HFFc6 (cell line): Measurements from ENCODE around the gene C12orf57. TPM values are rescaled to one million over a fixed set of nuclear protein-coding genes. Genes with fewer than 3 reads are reported as not detected.

ENCODE experiments used
- DNase-seq: peaks from one replicate; pipeline ENCODE4 v3.0.0-alpha.2; 2018
- H3K27ac Mint-ChIP-seq: 2 replicates; pipeline ENCODE4 v1.8.0; 2020; ENCODE audit warnings: mild to moderate bottlenecking, mixed read lengths
- H3K27me3 Mint-ChIP-seq: 2 replicates; pipeline ENCODE4 v1.8.0; 2021; ENCODE audit warnings: mild to moderate bottlenecking, moderate library complexity, mixed read lengths; ENCODE audit not compliant: insufficient read depth
- H3K36me3 Mint-ChIP-seq: 2 replicates; pipeline ENCODE4 v1.8.0; 2021; ENCODE audit warnings: low read depth, mixed read lengths
- H3K4me1 Mint-ChIP-seq: 2 replicates; pipeline ENCODE4 v1.8.0; 2020; ENCODE audit warnings: low read depth, mixed read lengths
- H3K4me3 Mint-ChIP-seq: 2 replicates; pipeline ENCODE4 v1.8.0; 2020; ENCODE audit warnings: mild to moderate bottlenecking, moderate library complexity, mixed read lengths
- H3K9me3 Mint-ChIP-seq: 2 replicates; pipeline ENCODE4 v1.8.0; 2020; ENCODE audit warnings: mild to moderate bottlenecking, mixed read lengths
- total RNA-seq, 6 experiments: library from RNA; stranded (reverse); fragmentation: NEBNext Ultra II Directional; extraction: Animal tissue kit (Norgen Biotek cat#: 25700); gene quantifications; 2 replicates in 1 of 6; 3 replicates in 5 of 6; pipeline ENCODE4 v1.2.3, GENCODE V29; 2021
- TF ChIP-seq, protein P1 (sequence below): fragments of 200-600 bp; sonication (generic); IDR thresholded peaks from 2 replicates; pipeline ENCODE4 v1.5.0; 2021; ENCODE audit warnings: antibody characterized with exemption, mild to moderate bottlenecking

C12orf57 gene
- total RNA-seq, 6 experiments from 2014 or later, result 115 to 131 (median 123) TPM

- Mint-ChIP-seq H3K27ac (no peak overlapping the region), H3K36me3 (no peaks in the 10 kb centered on the region), H3K4me3 (no peak overlapping the region), H3K27me3 (peaks cover 2% of the 10 kb centered on the region), H3K4me1 (peaks cover 7% of the 10 kb centered on the region; the same call in 1 of the 2 replicates), H3K9me3 (no peaks in the 10 kb centered on the region)
- no peak for DNase-seq
- TF ChIP-seq, protein P1, sequence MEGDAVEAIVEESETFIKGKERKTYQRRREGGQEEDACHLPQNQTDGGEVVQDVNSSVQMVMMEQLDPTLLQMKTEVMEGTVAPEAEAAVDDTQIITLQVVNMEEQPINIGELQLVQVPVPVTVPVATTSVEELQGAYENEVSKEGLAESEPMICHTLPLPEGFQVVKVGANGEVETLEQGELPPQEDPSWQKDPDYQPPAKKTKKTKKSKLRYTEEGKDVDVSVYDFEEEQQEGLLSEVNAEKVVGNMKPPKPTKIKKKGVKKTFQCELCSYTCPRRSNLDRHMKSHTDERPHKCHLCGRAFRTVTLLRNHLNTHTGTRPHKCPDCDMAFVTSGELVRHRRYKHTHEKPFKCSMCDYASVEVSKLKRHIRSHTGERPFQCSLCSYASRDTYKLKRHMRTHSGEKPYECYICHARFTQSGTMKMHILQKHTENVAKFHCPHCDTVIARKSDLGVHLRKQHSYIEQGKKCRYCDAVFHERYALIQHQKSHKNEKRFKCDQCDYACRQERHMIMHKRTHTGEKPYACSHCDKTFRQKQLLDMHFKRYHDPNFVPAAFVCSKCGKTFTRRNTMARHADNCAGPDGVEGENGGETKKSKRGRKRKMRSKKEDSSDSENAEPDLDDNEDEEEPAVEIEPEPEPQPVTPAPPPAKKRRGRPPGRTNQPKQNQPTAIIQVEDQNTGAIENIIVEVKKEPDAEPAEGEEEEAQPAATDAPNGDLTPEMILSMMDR, result no peak
Measured at GRCh38 chr12:6955108-6956020, 11.5 kb downstream of the C12orf57 start.

DNA sequence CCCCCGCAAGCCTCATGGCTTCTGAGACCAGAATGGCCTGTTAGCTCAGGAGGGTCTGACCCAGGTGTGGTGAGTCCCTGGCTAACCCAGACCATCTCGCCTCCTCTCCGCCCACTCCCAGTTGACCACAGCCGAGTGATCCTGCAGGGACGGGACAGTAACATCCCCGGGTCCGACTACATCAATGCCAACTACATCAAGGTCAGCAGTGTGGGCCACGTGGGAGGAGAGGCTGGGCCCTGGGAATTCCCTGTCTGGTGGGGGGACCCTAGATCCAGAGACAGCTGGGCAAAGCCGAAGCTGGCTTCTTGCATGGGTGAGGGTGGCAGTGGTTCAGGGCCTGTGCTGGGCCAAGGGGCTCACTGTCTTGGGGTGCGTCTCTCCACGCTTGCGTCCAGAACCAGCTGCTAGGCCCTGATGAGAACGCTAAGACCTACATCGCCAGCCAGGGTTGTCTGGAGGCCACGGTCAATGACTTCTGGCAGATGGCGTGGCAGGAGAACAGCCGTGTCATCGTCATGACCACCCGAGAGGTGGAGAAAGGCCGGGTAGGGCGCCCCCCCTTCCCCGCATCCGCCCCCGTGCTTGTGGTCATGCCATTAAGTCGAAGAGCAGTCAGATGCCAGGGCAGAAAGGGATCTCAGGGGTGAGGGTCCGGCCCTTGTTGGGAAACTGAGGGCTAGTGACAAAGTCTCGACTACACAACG, 12.4 kb downstream of the C12orf57 start:
- DNase-seq, result no peak

DNA sequence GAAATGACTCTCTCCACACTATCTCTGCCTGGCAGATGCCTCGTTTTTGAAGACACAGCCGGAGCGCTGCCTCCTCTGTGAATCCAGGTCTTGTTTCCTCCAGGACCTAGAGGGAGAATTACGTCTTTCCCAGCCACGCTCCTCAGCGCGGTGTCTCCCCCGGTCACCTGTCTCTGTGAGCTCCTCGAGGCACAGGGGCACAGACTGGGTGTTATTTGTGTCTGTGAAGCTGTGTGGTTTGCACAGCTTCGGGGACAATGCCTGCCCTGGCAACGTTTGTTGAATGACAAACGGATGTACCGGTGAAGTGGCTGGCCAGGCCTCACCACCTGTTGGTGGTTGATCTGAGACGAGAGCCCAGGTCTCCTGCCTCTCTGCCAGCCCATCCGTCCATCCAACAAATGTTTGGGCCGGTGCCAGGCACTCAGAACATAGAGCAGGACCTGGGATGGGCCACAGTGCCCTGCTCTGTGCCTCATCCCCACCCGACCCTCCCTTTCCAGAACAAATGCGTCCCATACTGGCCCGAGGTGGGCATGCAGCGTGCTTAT, 13.4 kb downstream of the C12orf57 start:
- Mint-ChIP-seq H3K9me3 (no peaks in the 10 kb centered on the region), H3K27ac (no peak overlapping the region), H3K4me1 (peaks cover 23% of the 10 kb centered on the region), H3K4me3 (no peak overlapping the region), H3K36me3 (no peaks in the 10 kb centered on the region), H3K27me3 (peaks cover 2% of the 10 kb centered on the region)
- no peak for DNase-seq
- TF ChIP-seq, protein P1, result no peak

More for the DNA sequence above, 12.4 kb downstream of the C12orf57 start:
- no peaks in the 10 kb centered on the region for H3K9me3 Mint-ChIP-seq
- no peak overlapping the region for H3K27ac Mint-ChIP-seq
- H3K27me3 Mint-ChIP-seq, result peaks cover 2% of the 10 kb centered on the region
- H3K36me3 Mint-ChIP-seq, result no peaks in the 10 kb centered on the region
- H3K4me1 Mint-ChIP-seq, result peaks cover 13% of the 10 kb centered on the region; the same call in 1 of the 2 replicates
- no peak overlapping the region for H3K4me3 Mint-ChIP-seq
- TF ChIP-seq, protein P1, result no peak

DNA sequence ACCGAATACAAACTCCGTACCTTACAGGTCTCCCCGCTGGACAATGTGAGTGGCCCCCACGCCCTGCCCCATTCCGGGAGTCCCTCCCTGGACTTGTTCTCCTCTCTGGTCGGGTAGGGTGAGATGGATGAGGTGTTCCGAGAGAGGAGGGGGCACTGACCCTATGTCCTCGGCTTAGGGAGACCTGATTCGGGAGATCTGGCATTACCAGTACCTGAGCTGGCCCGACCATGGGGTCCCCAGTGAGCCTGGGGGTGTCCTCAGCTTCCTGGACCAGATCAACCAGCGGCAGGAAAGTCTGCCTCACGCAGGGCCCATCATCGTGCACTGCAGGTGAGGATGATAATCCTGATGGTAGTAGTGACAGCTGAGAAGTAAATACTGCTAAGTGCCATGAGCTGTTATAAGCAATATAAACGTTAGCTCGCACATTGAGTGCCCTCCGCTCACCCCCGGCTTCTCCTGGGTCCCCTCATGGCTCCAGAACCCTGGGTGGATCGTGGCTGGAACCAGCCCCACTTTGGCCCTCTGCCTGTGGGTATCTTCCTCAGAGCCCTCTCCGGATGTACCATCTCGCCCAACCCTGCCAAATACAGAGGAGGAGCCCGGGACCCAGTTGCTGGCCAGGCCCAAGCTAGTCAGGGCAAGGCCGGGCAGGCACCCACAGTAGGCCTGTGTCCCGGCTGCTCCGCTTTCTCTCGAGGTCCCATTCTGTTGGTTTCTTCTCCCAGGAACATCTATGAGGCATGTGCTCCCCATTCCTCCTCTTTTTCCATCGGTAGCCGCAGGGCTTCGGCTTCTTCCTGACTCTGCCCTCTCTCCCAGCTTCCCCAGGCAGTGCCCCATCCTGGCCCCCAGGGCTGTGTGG, 14.2 kb downstream of the C12orf57 start:
- TF ChIP-seq, protein P1, result no peak
- no peaks in the 10 kb centered on the region for H3K9me3 Mint-ChIP-seq
- no peaks in the 10 kb centered on the region for H3K36me3 Mint-ChIP-seq
- no peak for DNase-seq
- peaks cover 2% of the 10 kb centered on the region for H3K27me3 Mint-ChIP-seq
- H3K27ac Mint-ChIP-seq, result no peak overlapping the region
- peaks cover 18% of the 10 kb centered on the region for H3K4me1 Mint-ChIP-seq
- H3K4me3 Mint-ChIP-seq, result no peak overlapping the region

DNA sequence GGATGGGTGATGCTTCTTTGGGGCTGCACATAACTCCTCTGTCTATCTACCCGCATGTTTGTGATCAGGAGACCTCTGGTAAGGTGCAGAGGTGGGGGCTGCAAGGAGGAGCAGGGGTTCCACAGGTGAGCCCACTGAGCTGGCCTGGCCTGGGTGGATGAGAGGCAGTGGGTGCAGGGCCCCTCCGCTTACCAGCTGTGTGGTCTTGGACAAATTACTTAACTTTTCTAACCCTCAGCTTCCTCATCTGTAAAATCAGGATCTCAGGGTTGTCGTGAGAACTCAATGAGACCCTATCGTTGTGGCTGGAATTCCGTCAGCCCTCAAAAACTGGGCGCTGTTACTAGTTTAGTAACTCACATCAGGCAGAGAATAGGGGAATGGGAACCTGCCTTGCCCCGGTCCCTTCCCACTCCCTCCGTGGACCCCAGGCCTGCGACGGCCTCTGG, 14.8 kb downstream of the C12orf57 start:
- TF ChIP-seq, protein P1, result no peak
- no peak for DNase-seq
- Mint-ChIP-seq H3K36me3 (no peaks in the 10 kb centered on the region), H3K27me3 (peaks cover 2% of the 10 kb centered on the region), H3K27ac (no peak overlapping the region), H3K4me3 (no peak overlapping the region), H3K4me1 (peaks cover 18% of the 10 kb centered on the region), H3K9me3 (no peaks in the 10 kb centered on the region)
